Gastroesophageal sphincter (tissue), 3 donors: ENCODE measurements around the gene FTCD.

Experiments
- CTCF ChIP-seq, 4 experiments: fragments of 200-600 bp in 2 of 4; fragments of 450-650 bp in 2 of 4; sonication (generic) in 1 of 4; IDR thresholded peaks; one replicate each; pipeline ENCODE4 v1.5.1; 2017 to 2019; ENCODE audit warnings: antibody characterized with exemption in 4 of 4, mild to moderate bottlenecking in 2 of 4, moderate library complexity in 2 of 4
- POLR2A ChIP-seq, 2 donors: fragments of 450-650 bp; IDR thresholded peaks; one replicate each; pipeline ENCODE4 v1.6.1; 2017; ENCODE audit warnings: antibody characterized with exemption in 2 of 2, mild to moderate bottlenecking in 2 of 2, moderate library complexity in 1 of 2
- POLR2AphosphoS5 ChIP-seq: sonication (generic); formaldehyde crosslinking; IDR thresholded peaks from one replicate; pipeline ENCODE4 v1.6.1; 2017; ENCODE audit warnings: antibody characterized with exemption

- TF ChIP-seq CTCF (IDR thresholded peaks at IDR 0.05) = no peak
- no peak for TF ChIP-seq POLR2A (IDR thresholded peaks at IDR 0.05)
- no peak for TF ChIP-seq POLR2AphosphoS5
Measured at GRCh38 chr21:46178961-46179360, 23.6 kb upstream of the FTCD start.
